GM18511 (cell line): ENCODE data around the gene TPRG1.
A peak's percentile ranks its signal among the peaks of the same experiment; 100 is the strongest.

ENCODE experiments used
- ATAC-seq: cut with Tn5 transposase; IDR thresholded peaks from one replicate; pipeline ENCODE4 v1.9.1; 2021; ENCODE audit warnings: mild to moderate bottlenecking, moderate library complexity; ENCODE audit not compliant: unreplicated experiment

The TPRG1 gene

GRCh38 chr3:189227249-189227648, 55.5 kb downstream of the TPRG1 start:
- ATAC-seq = no peak

DNA sequence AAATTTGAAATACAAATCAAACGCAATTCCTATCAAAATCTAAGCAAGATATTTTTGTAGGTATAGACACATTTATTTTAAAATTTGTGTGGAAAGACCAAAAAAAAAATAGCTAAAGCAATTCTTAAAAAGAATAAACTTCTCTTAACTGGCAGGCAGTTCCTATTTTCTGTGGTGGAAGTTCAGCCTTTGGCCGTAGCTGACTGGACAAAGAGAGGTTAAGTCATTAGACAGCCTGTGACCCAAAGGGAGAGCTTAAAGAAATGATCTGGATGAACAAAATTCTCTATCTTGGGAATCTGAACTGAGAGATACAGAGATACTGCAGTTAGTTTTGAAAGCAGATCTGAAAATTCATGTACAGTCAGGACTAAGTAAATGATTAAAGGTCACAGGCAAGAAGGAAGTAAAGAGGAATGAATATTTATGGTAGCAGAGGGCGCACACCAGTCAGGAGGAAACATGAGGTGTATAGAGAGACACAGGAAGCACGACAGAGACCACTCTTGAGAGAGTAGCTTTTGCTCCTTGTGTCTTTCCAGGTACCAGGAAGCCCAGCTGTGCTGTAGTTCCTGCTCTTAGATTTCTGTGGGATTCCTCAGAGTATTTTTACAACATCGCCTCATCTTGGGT, 57.5 kb downstream of the TPRG1 start:
- ATAC-seq = peak; percentile 86

DNA sequence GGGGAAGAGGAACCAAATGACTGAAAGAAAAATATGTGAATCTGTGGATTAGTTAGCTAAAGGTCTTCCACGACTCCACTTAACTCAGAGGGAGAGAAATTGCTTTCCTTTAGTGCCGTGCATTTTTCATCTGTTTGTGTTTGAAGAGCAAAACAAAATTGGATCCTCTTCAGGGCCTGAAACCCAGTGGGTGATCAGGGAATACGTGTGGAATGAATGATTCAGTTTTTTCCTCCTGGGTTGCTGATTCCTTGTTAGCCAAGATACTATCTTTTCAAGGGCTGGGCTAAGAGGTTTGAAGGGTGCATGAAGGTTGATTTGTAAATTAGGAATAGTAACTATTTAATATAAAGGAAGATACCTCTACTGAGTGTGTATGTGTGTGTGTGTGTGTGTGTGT, 61.0 kb downstream of the TPRG1 start:
- no peak for ATAC-seq

DNA sequence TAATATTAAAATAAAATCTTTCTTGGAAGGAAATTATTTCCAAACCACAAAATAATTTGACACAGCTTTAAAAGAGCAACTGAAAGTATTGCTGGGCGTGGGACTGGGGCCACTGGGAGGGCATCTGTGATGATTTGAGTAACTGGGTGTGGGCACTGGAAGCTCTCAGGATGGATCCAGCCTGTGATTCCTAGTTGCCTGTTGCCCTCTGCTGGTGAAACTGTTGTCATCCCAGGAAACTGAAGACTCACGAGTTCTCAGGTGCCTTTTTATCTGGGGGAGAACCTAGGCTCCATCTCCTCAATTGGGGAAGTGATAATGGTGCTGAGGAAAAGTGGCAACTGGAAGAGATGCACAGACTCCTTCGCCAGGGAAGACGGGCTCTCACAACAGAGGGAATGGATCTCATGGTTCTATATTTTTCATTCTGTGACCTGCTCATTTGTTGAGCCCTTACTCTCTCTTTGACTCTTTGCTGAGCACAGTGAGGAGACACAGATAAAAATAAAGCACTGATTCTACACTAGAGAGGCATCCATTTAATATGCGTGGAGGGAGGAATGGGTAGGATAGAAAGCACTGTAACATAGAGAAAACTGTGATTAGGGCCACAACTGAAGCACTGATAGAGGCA, 61.6 kb downstream of the TPRG1 start:
- no peak for ATAC-seq

- ATAC-seq = no peak
Observed at GRCh38 chr3:189235214-189235613, 63.4 kb downstream of the TPRG1 start.

- peak; percentile 84 for ATAC-seq
Observed at GRCh38 chr3:189236352-189236751, 64.6 kb downstream of the TPRG1 start.

DNA sequence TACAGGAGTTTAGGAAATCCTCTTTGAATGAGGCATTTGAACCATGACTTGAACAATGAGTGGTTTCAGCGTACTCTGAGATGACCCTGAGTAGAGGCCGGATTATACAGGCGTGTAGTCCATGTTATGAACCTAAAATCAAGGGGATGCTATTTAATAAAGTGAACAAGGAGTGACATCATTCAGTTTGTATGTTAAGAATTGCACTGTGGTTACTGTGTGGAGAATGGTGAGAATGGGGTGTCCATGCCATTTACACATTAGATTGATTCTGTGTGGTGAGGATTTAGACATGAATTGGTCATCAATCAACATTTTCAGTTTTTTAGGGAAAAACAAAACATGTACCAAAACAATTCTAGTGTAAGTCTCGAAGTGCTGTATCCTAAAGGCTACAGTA, 65.8 kb downstream of the TPRG1 start:
- ATAC-seq = no peak

- no peak for ATAC-seq
Observed at GRCh38 chr3:189238071-189238470, 66.3 kb downstream of the TPRG1 start.

- no peak for ATAC-seq
Observed at GRCh38 chr3:189239616-189240015, 67.8 kb downstream of the TPRG1 start.

DNA sequence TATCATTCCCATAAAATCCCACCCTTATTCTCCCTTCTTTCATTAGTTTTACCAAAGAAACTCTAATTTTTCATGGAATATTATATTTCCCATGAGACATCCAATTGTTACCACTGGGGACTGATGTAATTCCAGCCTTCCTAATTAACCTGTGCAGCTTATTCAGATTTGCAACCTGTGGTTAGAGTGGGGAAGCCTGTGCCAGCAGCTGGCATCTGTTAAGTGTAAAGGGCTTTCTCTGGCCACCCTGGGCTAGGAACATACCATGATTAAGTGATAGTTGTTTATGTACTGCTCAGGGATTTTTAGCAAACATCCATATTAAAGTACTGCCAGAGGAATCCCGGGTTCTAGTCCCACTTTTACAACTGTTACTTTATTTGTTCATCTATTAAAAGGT, 78.2 kb downstream of the TPRG1 start:
- ATAC-seq = no peak

DNA sequence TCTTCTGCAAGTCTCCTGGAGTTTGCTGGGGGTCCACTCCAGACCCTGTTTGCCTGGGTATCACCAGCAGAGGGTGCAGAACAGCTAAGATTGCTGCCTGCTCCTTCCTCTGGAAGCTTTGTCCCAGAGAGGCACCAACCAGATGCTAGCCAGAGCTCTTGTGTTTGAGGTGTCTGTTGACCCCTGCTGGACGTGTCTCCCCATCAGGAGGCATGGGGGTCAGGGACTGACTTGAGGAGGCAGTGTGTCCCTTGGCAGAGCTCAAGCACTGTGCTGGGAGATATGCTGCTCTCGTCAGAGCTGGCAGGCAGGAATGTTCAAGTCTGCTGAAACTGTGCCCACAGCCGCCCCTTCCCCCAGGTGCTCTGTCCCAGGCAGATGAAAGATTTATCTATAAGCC, 86.5 kb downstream of the TPRG1 start:
- ATAC-seq = no peak

DNA sequence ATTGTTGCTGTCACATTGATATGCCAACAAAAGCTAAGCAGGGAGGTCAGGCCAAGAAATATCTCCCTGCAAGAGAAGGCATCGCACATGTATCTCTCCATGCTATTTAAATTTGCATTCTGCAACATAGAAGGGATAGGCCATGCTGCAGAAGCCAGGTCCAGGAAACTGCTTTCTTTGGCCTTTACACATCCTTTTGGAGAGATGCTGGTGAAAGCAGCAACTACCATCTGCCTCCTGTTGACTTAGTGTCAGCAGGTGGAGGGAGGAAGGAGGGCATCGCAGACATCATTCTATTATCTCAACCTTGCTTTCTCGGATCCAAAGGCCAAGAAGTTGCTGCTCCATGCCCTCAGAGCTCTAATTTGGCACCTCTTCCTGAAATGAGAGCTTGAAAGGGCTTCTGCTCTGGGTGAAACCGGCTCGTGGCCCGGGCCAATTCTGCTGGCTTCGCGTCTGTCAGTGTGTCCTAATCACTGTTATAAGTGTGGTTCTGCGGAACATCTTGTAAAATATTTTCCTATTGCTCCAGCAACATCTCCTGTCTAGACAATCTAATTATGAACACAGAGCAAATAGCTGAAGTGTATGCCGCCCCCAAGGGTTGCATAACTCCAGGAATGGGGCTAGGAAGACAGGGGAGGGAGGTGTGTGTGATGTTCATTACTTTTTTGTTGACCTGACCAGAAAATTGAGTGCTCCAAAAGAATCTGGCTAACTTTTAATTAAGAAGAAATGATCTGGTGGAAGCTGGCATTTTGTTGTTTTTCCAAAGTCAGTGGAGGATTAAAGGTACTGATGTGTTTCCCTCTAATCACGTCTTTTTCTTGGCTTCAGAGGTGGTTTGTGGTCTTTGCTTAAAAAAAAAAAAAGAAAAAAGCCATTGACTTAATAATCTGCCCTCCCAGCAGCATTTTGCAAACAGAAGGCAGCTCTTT, 89.1 kb downstream of the TPRG1 start:
- ATAC-seq = no peak

GRCh38 chr3:189262746-189263145, 91.0 kb downstream of the TPRG1 start:
- ATAC-seq = peak; percentile 75

DNA sequence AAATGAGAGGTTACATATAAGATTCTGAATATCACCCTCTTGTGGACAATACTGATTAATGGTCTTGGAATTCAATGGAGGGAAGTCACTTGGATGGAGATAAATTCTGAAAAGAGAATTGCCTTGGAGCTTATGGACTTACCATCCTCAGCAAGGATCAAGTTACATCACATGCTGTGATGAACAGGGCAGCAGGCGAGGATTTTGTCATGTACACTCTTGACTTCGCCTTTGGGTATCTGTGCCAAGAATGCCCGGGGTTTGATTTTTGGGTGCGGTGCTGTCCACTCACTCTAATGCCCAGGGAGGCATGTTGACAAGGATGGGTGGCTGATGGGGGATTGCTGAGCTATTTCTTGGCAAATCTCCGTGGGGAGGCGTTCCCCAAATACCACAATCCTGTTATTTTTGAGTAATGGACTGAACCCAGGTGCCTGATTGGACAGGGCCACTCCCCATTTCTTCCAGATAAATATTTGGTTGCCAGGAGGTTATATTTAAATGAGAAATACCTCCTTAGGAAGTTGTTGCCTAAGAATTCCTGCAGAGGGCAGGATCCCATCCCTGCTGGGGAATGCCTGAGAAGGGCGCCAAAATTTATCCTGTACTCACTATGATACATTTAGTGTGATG, 96.3 kb downstream of the TPRG1 start:
- ATAC-seq = no peak

DNA sequence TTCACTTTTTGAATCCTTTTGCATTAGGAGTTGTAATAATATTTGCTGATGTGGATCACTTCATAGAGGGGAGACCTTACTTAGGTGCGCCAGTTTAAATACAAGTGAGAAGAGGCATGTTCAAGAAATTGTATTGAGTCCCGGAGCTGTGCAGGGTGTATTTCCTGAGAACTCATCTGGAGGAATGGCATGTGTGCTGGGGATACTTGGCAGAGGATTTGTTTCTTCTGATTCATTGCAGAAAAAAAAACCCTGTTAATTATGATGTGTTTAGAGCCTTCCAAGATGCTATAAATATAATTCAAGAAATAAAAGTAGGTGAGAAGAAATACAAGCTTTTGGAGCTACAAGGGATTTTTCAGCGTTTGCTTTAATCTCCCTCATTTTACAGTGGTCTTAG, 97.6 kb downstream of the TPRG1 start:
- ATAC-seq = no peak

DNA sequence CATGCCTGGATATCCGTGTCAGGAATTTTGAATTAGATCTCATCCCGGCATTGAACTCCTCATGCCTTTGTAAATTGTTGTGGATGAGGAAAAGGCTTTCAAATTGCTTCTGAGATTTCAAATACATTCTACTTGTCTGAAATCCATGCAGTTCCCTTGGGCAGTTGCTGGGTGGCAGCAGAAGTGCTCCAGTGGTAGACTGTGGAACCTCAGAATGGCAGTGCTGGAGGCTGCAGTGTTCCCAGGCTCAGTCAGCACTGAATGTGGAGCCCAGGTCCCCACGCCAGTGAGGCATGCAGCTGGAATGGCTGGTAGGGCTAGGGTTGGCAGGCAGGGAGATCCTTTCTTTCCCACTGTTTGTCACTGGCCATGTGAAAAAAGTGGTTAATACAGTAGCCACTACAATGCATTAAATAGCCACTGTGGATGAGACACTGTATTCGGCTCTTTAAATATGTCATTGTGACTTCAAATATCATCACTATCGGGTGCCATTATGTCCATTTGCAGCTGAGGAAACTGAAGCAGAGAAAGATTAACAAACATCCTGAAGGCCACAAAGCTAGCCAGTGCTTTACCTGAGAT, 98.6 kb downstream of the TPRG1 start:
- ATAC-seq = peak; percentile 86

- ATAC-seq = peak; percentile 53
Observed at GRCh38 chr3:189272500-189273119, 100.8 kb downstream of the TPRG1 start.

GRCh38 chr3:189273736-189274135, 102.0 kb downstream of the TPRG1 start:
- ATAC-seq = no peak

DNA sequence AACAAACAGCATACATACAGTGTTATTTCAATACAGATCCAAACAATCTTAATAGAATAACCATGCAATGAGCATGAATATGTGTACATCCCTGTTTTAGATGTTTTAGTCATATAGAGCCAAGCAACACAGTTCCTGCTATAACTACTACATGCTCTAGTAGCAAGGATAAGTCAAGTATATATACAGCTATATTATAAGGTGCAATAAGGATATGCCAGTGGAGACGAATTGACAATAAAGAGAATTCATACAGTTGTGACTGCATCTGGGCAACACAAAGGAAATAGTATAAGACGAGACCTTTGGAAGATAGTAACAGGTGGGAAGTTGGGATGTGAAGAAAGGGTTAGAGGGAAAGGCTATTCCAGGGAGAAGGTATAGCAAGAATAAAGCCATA, 103.4 kb downstream of the TPRG1 start:
- no peak for ATAC-seq

- no peak for ATAC-seq
Observed at GRCh38 chr3:189275852-189276251, 104.1 kb downstream of the TPRG1 start.
